Measurements from ENCODE around the gene PAX5. TPM values are rescaled to one million over a fixed set of nuclear protein-coding genes. Genes with fewer than 3 reads are reported as not detected.

The PAX5 gene
- total RNA-seq, 1 donor from 2014 or later: not detected

GRCh38 chr9:36960575-36960955 is 73.5 kb downstream of the PAX5 start:
- DNase-seq: no peak

GRCh38 chr9:36959681-36960574 is 74.1 kb downstream of the PAX5 start:
- DNase-seq: no peak

- no peak for DNase-seq
Measured at GRCh38 chr9:36956908-36957307, 77.2 kb downstream of the PAX5 start.

- DNase-seq: no peak
Measured at GRCh38 chr9:36950389-36950788, 83.7 kb downstream of the PAX5 start.

GRCh38 chr9:36949466-36949865 is 84.6 kb downstream of the PAX5 start:
- no peak for DNase-seq

- no peak for DNase-seq
Measured at GRCh38 chr9:36948051-36948450, 86.0 kb downstream of the PAX5 start.

GRCh38 chr9:36946653-36947052 is 87.4 kb downstream of the PAX5 start:
- DNase-seq: no peak

- no peak for DNase-seq
Measured at GRCh38 chr9:36945999-36946398, 88.1 kb downstream of the PAX5 start.

- DNase-seq: no peak
Measured at GRCh38 chr9:36942891-36943290, 91.2 kb downstream of the PAX5 start.

GRCh38 chr9:36941441-36941840 is 92.6 kb downstream of the PAX5 start:
- no peak for DNase-seq

GRCh38 chr9:36940881-36941280 is 93.2 kb downstream of the PAX5 start:
- DNase-seq: no peak

- no peak for DNase-seq
Measured at GRCh38 chr9:36940500-36940853, 93.6 kb downstream of the PAX5 start.

GRCh38 chr9:36939655-36940499 is 94.2 kb downstream of the PAX5 start:
- DNase-seq: no peak

GRCh38 chr9:36939214-36939613 is 94.9 kb downstream of the PAX5 start:
- DNase-seq: no peak

GRCh38 chr9:36938617-36939016 is 95.5 kb downstream of the PAX5 start:
- no peak for DNase-seq

GRCh38 chr9:36937951-36938350 is 96.1 kb downstream of the PAX5 start:
- no peak for DNase-seq

GRCh38 chr9:36937346-36937745 is 96.7 kb downstream of the PAX5 start:
- no peak for DNase-seq

GRCh38 chr9:36936498-36936831 is 97.6 kb downstream of the PAX5 start:
- DNase-seq: no peak

GRCh38 chr9:36935768-36936497 is 98.1 kb downstream of the PAX5 start:
- no peak for DNase-seq

GRCh38 chr9:36935332-36935731 is 98.7 kb downstream of the PAX5 start:
- no peak for DNase-seq

GRCh38 chr9:36934478-36935065 is 99.5 kb downstream of the PAX5 start:
- DNase-seq: no peak

GRCh38 chr9:36933676-36934215 is 100.3 kb downstream of the PAX5 start:
- no peak for DNase-seq

Measured in occipital lobe (tissue), 2 donors.